Activated CD8-positive, alpha-beta T cell treated with anti-CD3 and anti-CD28 coated beads, Interleukin-2, amount 10 ng/mL, durations not matched to agents 7 days and 5 days (primary cell): ENCODE data around the gene FAM219A. TPM values are rescaled to one million over a fixed set of nuclear protein-coding genes. Genes with fewer than 3 reads are reported as not detected.
"Not testable (repeated sequence)": the region's sequence is repeated elsewhere in the genome, so short reads cannot be mapped to it uniquely, and the experiment has no call there.

Experiments
- ATAC-seq: fragments of 150-1000 bp; cut with Tn5 transposase; one replicate; pipeline ENCODE4 v1.10.0; 2021; ENCODE audit warnings: moderate library complexity
- CTCF ChIA-PET: fragments of 350-600 bp; sonication (Branson Sonifier 250); formaldehyde crosslinking; loops from one replicate; lab custom pipeline; 2021; ENCODE audit warnings: antibody characterized with exemption; lab: Charles Lee
- POLR2A ChIA-PET: fragments of 350-600 bp; sonication (Branson Sonifier 250); formaldehyde crosslinking; loops from one replicate; lab custom pipeline; 2021; ENCODE audit warnings: antibody characterized with exemption; lab: Charles Lee
- DNase-seq: peaks from one replicate; pipeline ENCODE4 v3.0.0-alpha.2; 2020
- H3K27ac Mint-ChIP-seq: one replicate; pipeline ENCODE4 v1.8.0; 2021; ENCODE audit warnings: mild to moderate bottlenecking, mixed read lengths
- H3K27me3 Mint-ChIP-seq: one replicate; pipeline ENCODE4 v1.8.0; 2021; ENCODE audit warnings: low read depth, mixed read lengths
- H3K36me3 Mint-ChIP-seq: one replicate; pipeline ENCODE4 v1.8.0; 2021; ENCODE audit warnings: low read depth, mixed read lengths
- H3K4me1 Mint-ChIP-seq: one replicate; pipeline ENCODE4 v1.8.0; 2021; ENCODE audit warnings: low read depth, mixed read lengths
- H3K4me3 Mint-ChIP-seq: one replicate; pipeline ENCODE4 v1.8.0; 2021; ENCODE audit warnings: mild to moderate bottlenecking, mixed read lengths
- H3K9me3 Mint-ChIP-seq: one replicate; pipeline ENCODE4 v1.8.0; 2022; ENCODE audit warnings: mixed read lengths; ENCODE audit not compliant: insufficient read depth
- total RNA-seq, 2 experiments: library from RNA; stranded (reverse); gene quantifications; one replicate each; pipeline ENCODE4 v1.2.3, GENCODE V29; 2021

Gene FAM219A
- total RNA-seq, 2 experiments from 2014 or later: 7.5 to 8.3 TPM

GRCh38 chr9:34443533-34443932 lies 14.8 kb downstream of the FAM219A start:
- ATAC-seq: no peak
- H3K9me3 Mint-ChIP-seq: no peaks in the 10 kb centered on the region
- no peak overlapping the region for H3K27ac Mint-ChIP-seq
- peaks cover 7% of the 10 kb centered on the region for H3K4me1 Mint-ChIP-seq
- H3K36me3 Mint-ChIP-seq: no peaks in the 10 kb centered on the region
- no peak overlapping the region for H3K4me3 Mint-ChIP-seq
- ChIA-PET POLR2A (interaction anchor here (0.6 kb wide), 1 partner anchor 63 kb away, joined by 3 read pairs; no protein-coding TSS in a partner anchor), CTCF (interaction anchor here (0.8 to 1.3 kb wide), 4 partner anchors 11 to 158 kb away, joined by 3 to 6 read pairs (median 4); no protein-coding TSS in a partner anchor)
- no peaks in the 10 kb centered on the region for H3K27me3 Mint-ChIP-seq
- DNase-seq: no peak

DNA sequence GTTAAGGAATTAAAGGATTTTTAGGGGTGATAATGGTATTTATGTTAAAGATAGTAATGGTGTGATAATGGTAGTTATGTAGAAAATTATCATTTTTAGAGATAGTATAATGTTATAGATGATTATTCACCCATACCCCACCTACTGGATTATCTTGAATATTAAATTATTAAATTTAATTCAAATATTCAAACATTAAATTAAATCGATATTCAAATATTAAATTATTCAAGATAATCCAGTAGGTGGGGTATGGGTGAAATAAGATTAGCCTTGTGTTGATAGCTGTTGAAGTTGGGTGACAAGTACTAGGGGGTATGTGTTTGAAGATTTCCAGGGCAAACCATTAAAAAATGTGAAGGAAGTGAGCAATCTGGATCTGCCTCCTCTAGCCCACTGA lies 15.6 kb downstream of the FAM219A start:
- no peak overlapping the region for H3K27ac Mint-ChIP-seq
- ATAC-seq: no peak

GRCh38 chr9:34440017-34440416 lies 18.4 kb downstream of the FAM219A start:
- no peaks in the 10 kb centered on the region for H3K9me3 Mint-ChIP-seq
- ATAC-seq (no peak), DNase-seq (no peak)
- ChIA-PET CTCF (interaction anchor here (0.9 to 2.5 kb wide), 7 partner anchors 36 to 194 kb away, joined by 3 to 15 read pairs (median 3); no protein-coding TSS in a partner anchor), POLR2A (no interaction called here)
- no peaks in the 10 kb centered on the region for H3K27me3 Mint-ChIP-seq
- H3K36me3 Mint-ChIP-seq: no peaks in the 10 kb centered on the region
- H3K4me3 Mint-ChIP-seq: no peak overlapping the region
- no peak overlapping the region for H3K27ac Mint-ChIP-seq
- peaks cover 7% of the 10 kb centered on the region for H3K4me1 Mint-ChIP-seq

More for the DNA sequence above, 15.6 kb downstream of the FAM219A start:
- ChIA-PET CTCF (interaction anchor here (0.8 to 1.1 kb wide), 2 partner anchors 12 to 159 kb away, joined by 3 read pairs; no protein-coding TSS in a partner anchor), POLR2A (no interaction called here)
- no peak for DNase-seq
- Mint-ChIP-seq H3K4me1 (peaks cover 7% of the 10 kb centered on the region), H3K27me3 (no peaks in the 10 kb centered on the region), H3K4me3 (no peak overlapping the region), H3K9me3 (no peaks in the 10 kb centered on the region), H3K36me3 (no peaks in the 10 kb centered on the region)

DNA sequence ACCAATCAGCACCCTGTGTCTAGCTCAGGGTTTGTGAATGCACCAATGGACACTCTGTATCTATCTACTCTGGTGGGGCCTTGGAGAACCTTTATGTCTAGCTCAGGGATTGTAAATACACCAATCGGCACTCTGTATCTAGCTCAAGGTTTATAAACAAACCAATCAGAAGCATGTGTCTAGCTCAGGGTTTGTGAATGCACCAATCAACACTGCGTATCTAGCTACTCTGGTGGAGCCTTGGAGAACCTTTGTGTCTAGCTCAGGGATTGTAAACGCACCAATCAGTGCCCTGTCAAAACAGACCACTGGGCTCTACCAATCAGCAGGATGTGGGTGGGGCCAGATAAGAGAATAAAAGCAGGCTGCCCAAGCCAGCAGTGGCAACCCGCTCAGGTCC lies 19.9 kb downstream of the FAM219A start:
- POLR2A ChIA-PET, H3K4me3 Mint-ChIP-seq, ATAC-seq, DNase-seq, H3K27ac Mint-ChIP-seq, H3K36me3 Mint-ChIP-seq, H3K9me3 Mint-ChIP-seq, H3K4me1 Mint-ChIP-seq, H3K27me3 Mint-ChIP-seq: not testable (repeated sequence)
- CTCF ChIA-PET: interaction anchor here (0.6 to 2.5 kb wide), 6 partner anchors 13 to 196 kb away, joined by 3 to 15 read pairs (median 3); no protein-coding TSS in a partner anchor

DNA sequence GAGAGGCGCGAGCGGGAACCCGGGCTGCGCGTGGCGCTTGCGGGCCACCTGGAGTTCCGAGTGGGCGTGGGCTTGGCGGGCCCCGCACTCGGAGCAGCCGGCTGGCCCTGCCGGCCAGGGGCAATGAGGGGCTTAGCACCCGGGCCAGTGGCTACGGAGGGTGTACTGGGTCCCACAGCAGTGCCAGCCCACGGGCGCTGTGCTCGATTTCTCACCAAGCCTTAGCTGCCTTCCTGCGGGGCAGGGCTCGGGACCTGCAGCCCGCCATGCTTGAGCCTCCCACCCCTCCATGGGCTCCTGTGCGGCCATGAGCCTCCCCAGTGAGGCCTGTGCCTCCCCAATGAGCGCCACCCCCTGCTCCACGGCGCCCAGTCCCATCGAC lies 20.5 kb downstream of the FAM219A start:
- H3K36me3 Mint-ChIP-seq, H3K4me3 Mint-ChIP-seq, H3K27me3 Mint-ChIP-seq, H3K4me1 Mint-ChIP-seq, ATAC-seq, H3K9me3 Mint-ChIP-seq, DNase-seq, H3K27ac Mint-ChIP-seq, POLR2A ChIA-PET: not testable (repeated sequence)
- CTCF ChIA-PET: interaction anchor here (0.6 to 2.5 kb wide), 4 partner anchors 15 to 62 kb away, joined by 3 to 15 read pairs (median 3); no protein-coding TSS in a partner anchor

- Mint-ChIP-seq H3K9me3 (no peaks in the 10 kb centered on the region), H3K27ac (no peak overlapping the region), H3K27me3 (no peaks in the 10 kb centered on the region), H3K4me1 (peaks cover 7% of the 10 kb centered on the region), H3K36me3 (no peaks in the 10 kb centered on the region), H3K4me3 (no peak overlapping the region)
- peak; percentile 74 for DNase-seq
- ChIA-PET POLR2A (no interaction called here), CTCF (interaction anchor here (0.6 to 1.5 kb wide), 6 partner anchors 16 to 167 kb away, joined by 3 to 8 read pairs (median 4); partner anchors contain the start of gene FAM219A)
- ATAC-seq: peak; percentile 85
Observed at GRCh38 chr9:34437006-34437925, 21.1 kb downstream of the FAM219A start.

DNA sequence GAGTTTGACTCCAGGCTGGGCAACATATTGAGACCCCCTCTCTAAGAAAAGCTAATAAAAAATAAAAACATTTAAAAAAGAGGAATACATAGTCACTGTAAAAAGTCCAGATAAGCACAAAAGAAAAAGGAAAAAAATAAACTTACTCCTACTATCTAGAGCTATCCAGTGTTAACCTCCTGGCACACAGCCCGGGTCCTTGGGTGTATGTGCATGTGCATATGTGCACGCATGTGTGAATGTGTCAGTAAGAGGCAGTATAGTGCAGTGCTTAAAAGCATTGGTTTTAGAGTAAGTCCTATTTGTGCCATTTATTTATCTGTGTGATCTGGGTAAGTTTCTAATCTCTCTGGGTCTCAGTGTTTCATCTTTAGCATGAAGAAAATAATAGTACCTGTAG lies 26.7 kb downstream of the FAM219A start:
- no peaks in the 10 kb centered on the region for H3K9me3 Mint-ChIP-seq
- ChIA-PET POLR2A (no interaction called here), CTCF (interaction anchor here (0.7 to 2.2 kb wide), 3 partner anchors 25 to 164 kb away, joined by 3 to 13 read pairs (median 3); no protein-coding TSS in a partner anchor)
- no peaks in the 10 kb centered on the region for H3K36me3 Mint-ChIP-seq
- ATAC-seq: no peak
- no peak for DNase-seq
- no peaks in the 10 kb centered on the region for H3K4me1 Mint-ChIP-seq
- no peak overlapping the region for H3K27ac Mint-ChIP-seq
- no peak overlapping the region for H3K4me3 Mint-ChIP-seq
- no peaks in the 10 kb centered on the region for H3K27me3 Mint-ChIP-seq

GRCh38 chr9:34430843-34431437 lies 27.4 kb downstream of the FAM219A start:
- POLR2A ChIA-PET: no interaction called here
- no peaks in the 10 kb centered on the region for H3K36me3 Mint-ChIP-seq

GRCh38 chr9:34428325-34428958 lies 29.9 kb downstream of the FAM219A start:
- no peaks in the 10 kb centered on the region for H3K4me1 Mint-ChIP-seq
- H3K9me3 Mint-ChIP-seq: no peaks in the 10 kb centered on the region
- no peak for DNase-seq
- no peak for ATAC-seq
- CTCF ChIA-PET: interaction anchor here (0.8 to 1.3 kb wide), 4 partner anchors 25 to 175 kb away, joined by 3 to 4 read pairs (median 4); no protein-coding TSS in a partner anchor
- POLR2A ChIA-PET: no interaction called here
- H3K4me3 Mint-ChIP-seq: no peak overlapping the region
- no peaks in the 10 kb centered on the region for H3K27me3 Mint-ChIP-seq
- no peaks in the 10 kb centered on the region for H3K36me3 Mint-ChIP-seq
- H3K27ac Mint-ChIP-seq: no peak overlapping the region

More at GRCh38 chr9:34430843-34431437, 27.4 kb downstream of the FAM219A start:
- H3K4me3 Mint-ChIP-seq: no peak overlapping the region
- H3K9me3 Mint-ChIP-seq: no peaks in the 10 kb centered on the region
- CTCF ChIA-PET: interaction anchor here (0.7 to 2.2 kb wide), 2 partner anchors 25 to 27 kb away, joined by 3 to 13 read pairs; no protein-coding TSS in a partner anchor
- H3K4me1 Mint-ChIP-seq: no peaks in the 10 kb centered on the region
- ATAC-seq (peak; percentile 67), DNase-seq (peak; percentile 57)
- H3K27ac Mint-ChIP-seq: no peak overlapping the region
- no peaks in the 10 kb centered on the region for H3K27me3 Mint-ChIP-seq

- no peak for DNase-seq
- no peak overlapping the region for H3K27ac Mint-ChIP-seq
- no peaks in the 10 kb centered on the region for H3K36me3 Mint-ChIP-seq
- H3K4me3 Mint-ChIP-seq: no peak overlapping the region
- H3K9me3 Mint-ChIP-seq: no peaks in the 10 kb centered on the region
- ATAC-seq: no peak
- no peaks in the 10 kb centered on the region for H3K4me1 Mint-ChIP-seq
- ChIA-PET CTCF (interaction anchor here (0.8 kb wide), 1 partner anchor 22 kb away, joined by 3 read pairs; no protein-coding TSS in a partner anchor), POLR2A (no interaction called here)
- H3K27me3 Mint-ChIP-seq: no peaks in the 10 kb centered on the region
Observed at GRCh38 chr9:34426347-34427074, 31.9 kb downstream of the FAM219A start.
